Uterus (tissue), 4 donors: ENCODE results near the gene RAD51B. TPM values are rescaled to one million over a fixed set of nuclear protein-coding genes. Genes with fewer than 3 reads are reported as not detected.
"Not testable (repeated sequence)": the region's sequence is repeated elsewhere in the genome, so short reads cannot be mapped to it uniquely, and the experiment has no call there.

Experiments used
- DNase-seq, 2 donors: peaks; one replicate each; pipeline ENCODE4 v3.0.0-alpha.2; 2019 to 2020
- H3K27ac ChIP-seq, 2 donors: fragments of 200-600 bp; sonication (generic); 1 replicate in 1 of 2; 2 replicates in 1 of 2; pipeline ENCODE4 v1.5.1; 2016 to 2018
- H3K27me3 ChIP-seq, 2 donors: fragments of 200-600 bp; sonication (generic); one replicate each; pipeline ENCODE4 v1.5.1; 2018 to 2019; ENCODE audit warnings: control low read depth in 1 of 2
- H3K36me3 ChIP-seq, 2 donors: fragments of 200-600 bp; sonication (generic); one replicate each; pipeline ENCODE4 v1.5.1; 2019; ENCODE audit warnings: control low read depth in 1 of 2
- H3K4me1 ChIP-seq, 2 donors: fragments of 200-600 bp; sonication (generic); one replicate each; pipeline ENCODE4 v1.5.1; 2018 to 2019; ENCODE audit warnings: control low read depth in 1 of 2
- H3K4me3 ChIP-seq, 2 donors: fragments of 200-600 bp; sonication (generic); 1 replicate in 1 of 2; 2 replicates in 1 of 2; pipeline ENCODE4 v1.5.1; 2018 to 2019; ENCODE audit warnings: mild to moderate bottlenecking in 1 of 2
- H3K9me3 ChIP-seq, 2 donors: fragments of 200-600 bp; sonication (generic); one replicate each; pipeline ENCODE4 v1.5.1; 2019; ENCODE audit warnings: control low read depth in 1 of 2
- POLR2A ChIP-seq, 2 donors: fragments of 450-650 bp; IDR thresholded peaks; one replicate each; pipeline ENCODE4 v1.6.1; 2016; ENCODE audit warnings: antibody characterized with exemption in 2 of 2, mild to moderate bottlenecking in 1 of 2, moderate library complexity in 1 of 2
- intact Hi-C: fragments of 100-400 bp; cut with DNase I; formaldehyde crosslinking; loops from one replicate; pipeline ENCODE4 v1.15.1; 2023; ENCODE audit warnings: low total_unique reads
- total RNA-seq, 4 donors: library from RNA; depleted of rRNA in 3 of 4; stranded (reverse); fragments of >200 nt in 3 of 4; gene quantifications; one replicate each; pipeline versions ENCODE4 v1.1.0 to v1.2.4, GENCODE V29; 2014 to 2023
- TF ChIP-seq, protein P1 (sequence below), 4 experiments: fragments of 200-600 bp in 2 of 4; fragments of 450-650 bp in 2 of 4; sonication (generic) in 2 of 4; IDR thresholded peaks; one replicate each; pipeline ENCODE4 v1.5.1; 2016 to 2019; ENCODE audit warnings: antibody characterized with exemption in 4 of 4, mild to moderate bottlenecking in 2 of 4, moderate library complexity in 1 of 4
- donor health status: DM: yes; HTN: yes; CAD: no.

The RAD51B gene
- total RNA-seq, 4 donors from 2014 or later, result 29.5 to 100.0 (median 70.3) TPM

DNA sequence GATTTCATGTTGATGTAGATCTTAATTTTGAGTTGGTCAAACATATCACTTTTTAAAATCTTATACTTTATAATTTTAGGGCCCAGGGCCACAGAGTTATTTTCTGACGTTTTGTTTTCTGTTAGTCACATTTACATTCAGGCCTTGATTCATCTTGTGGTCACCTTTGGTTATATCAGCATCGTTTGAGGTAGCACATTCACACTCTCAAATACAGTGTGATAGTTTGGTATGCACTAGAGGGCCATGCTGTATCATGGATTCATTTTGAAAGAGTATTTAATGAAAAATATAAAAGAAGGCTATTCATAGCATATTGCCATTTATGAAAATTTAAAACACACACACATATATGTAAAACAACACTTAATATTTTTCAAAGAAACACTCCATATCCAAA, 274.6 kb downstream of the RAD51B start:
- TF ChIP-seq, protein P1, sequence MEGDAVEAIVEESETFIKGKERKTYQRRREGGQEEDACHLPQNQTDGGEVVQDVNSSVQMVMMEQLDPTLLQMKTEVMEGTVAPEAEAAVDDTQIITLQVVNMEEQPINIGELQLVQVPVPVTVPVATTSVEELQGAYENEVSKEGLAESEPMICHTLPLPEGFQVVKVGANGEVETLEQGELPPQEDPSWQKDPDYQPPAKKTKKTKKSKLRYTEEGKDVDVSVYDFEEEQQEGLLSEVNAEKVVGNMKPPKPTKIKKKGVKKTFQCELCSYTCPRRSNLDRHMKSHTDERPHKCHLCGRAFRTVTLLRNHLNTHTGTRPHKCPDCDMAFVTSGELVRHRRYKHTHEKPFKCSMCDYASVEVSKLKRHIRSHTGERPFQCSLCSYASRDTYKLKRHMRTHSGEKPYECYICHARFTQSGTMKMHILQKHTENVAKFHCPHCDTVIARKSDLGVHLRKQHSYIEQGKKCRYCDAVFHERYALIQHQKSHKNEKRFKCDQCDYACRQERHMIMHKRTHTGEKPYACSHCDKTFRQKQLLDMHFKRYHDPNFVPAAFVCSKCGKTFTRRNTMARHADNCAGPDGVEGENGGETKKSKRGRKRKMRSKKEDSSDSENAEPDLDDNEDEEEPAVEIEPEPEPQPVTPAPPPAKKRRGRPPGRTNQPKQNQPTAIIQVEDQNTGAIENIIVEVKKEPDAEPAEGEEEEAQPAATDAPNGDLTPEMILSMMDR (IDR thresholded peaks at IDR 0.05), result no peak
- TF ChIP-seq POLR2A (IDR thresholded peaks at IDR 0.05), result no peak
- H3K4me1 ChIP-seq, result no peaks in the 10 kb centered on the region
- DNase-seq, result no peak
- H3K9me3 ChIP-seq, result no peaks in the 10 kb centered on the region
- no peaks in the 10 kb centered on the region for H3K36me3 ChIP-seq
- H3K4me3 ChIP-seq, result no peak overlapping the region
- peak overlapping the region; percentile 70 to 83 for H3K27ac ChIP-seq
- H3K27me3 ChIP-seq, result no peaks in the 10 kb centered on the region
- intact Hi-C loops, result no loop called here

DNA sequence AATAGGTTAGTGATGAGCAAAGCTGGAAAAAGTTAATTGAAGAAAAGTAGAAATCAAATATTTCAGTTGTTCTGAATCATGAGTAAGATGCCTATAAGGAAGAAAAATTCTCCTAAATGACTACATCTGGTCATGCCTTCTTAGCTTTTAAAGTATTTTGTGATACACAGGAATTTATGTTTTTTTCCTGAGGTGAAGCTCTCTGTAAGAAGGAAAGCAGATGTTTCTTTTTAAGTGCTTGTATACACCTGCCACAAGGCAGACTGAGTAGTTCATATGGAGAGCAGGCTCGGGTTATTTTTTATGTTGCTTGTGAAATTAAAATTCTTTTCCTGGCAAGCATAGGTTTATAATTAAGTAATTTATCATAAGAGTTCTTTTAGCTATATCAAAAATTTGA, 275.2 kb downstream of the RAD51B start:
- peak overlapping the region; percentile 70 to 83 for H3K27ac ChIP-seq

DNA sequence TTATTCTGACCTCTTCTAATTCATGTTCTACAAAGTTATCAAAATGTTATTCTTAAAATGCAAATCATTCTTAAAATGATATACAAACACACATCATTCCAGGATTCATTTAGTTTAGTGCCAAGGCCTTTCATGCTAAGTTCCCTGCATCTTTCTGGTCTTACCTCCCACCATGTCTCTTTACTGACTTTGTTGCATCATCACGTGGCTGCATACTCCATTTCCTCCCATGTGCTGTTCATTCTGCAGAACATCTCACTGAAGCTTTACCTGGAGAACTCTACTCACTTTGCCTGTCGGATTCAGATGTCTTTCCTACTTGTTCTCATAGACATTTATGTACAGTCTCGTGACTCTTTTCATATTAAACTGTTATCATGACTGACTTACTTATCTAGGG, 278.1 kb downstream of the RAD51B start:
- Histone ChIP-seq H3K27me3 (no peaks in the 10 kb centered on the region), H3K4me3 (no peak overlapping the region), H3K9me3 (peaks cover 0 to 11% of the 10 kb centered on the region in 2 donors), H3K4me1 (no peaks in the 10 kb centered on the region), H3K27ac (peak overlapping the region; percentile 70 to 83), H3K36me3 (no peaks in the 10 kb centered on the region)
- no peak for DNase-seq
- intact Hi-C loops, result no loop called here
- TF ChIP-seq POLR2A (IDR thresholded peaks at IDR 0.05), result no peak
- TF ChIP-seq, protein P1 (IDR thresholded peaks at IDR 0.05), result no peak

More for the DNA sequence above, 275.2 kb downstream of the RAD51B start:
- intact Hi-C loops, result no loop called here
- no peaks in the 10 kb centered on the region for H3K27me3 ChIP-seq
- H3K4me3 ChIP-seq, result no peak overlapping the region
- DNase-seq, result no peak
- no peaks in the 10 kb centered on the region for H3K4me1 ChIP-seq
- H3K36me3 ChIP-seq, result no peaks in the 10 kb centered on the region
- TF ChIP-seq, protein P1 (IDR thresholded peaks at IDR 0.05), result no peak
- TF ChIP-seq POLR2A (IDR thresholded peaks at IDR 0.05), result no peak
- no peaks in the 10 kb centered on the region for H3K9me3 ChIP-seq

GRCh38 chr14:68098834-68099233, 279.3 kb downstream of the RAD51B start:
- no peak for DNase-seq
- Histone ChIP-seq H3K27me3 (no peaks in the 10 kb centered on the region), H3K9me3 (peaks cover 0 to 11% of the 10 kb centered on the region in 2 donors), H3K36me3 (no peaks in the 10 kb centered on the region), H3K27ac (peak overlapping the region; percentile 70 to 83), H3K4me3 (no peak overlapping the region), H3K4me1 (no peaks in the 10 kb centered on the region)
- TF ChIP-seq, protein P1 (IDR thresholded peaks at IDR 0.05), result no peak
- TF ChIP-seq POLR2A (IDR thresholded peaks at IDR 0.05), result no peak
- intact Hi-C loops, result no loop called here

GRCh38 chr14:68099495-68100045, 280.0 kb downstream of the RAD51B start:
- Histone ChIP-seq H3K4me3 (no peak overlapping the region), H3K27me3 (no peaks in the 10 kb centered on the region), H3K9me3 (peaks cover 0 to 11% of the 10 kb centered on the region in 2 donors), H3K4me1 (no peaks in the 10 kb centered on the region), H3K27ac (peak overlapping the region; percentile 70 to 83), H3K36me3 (no peaks in the 10 kb centered on the region)
- TF ChIP-seq, protein P1 (IDR thresholded peaks at IDR 0.05), result no peak
- TF ChIP-seq POLR2A (IDR thresholded peaks at IDR 0.05), result no peak
- peak; percentile 31 to 53 for DNase-seq
- intact Hi-C loops, result no loop called here

- intact Hi-C loops, H3K4me1 ChIP-seq: not testable (repeated sequence)
Measured at GRCh38 chr14:68101715-68102301, 282.2 kb downstream of the RAD51B start.

More at GRCh38 chr14:68101715-68102301, 282.2 kb downstream of the RAD51B start:
- H3K4me3 ChIP-seq, H3K27me3 ChIP-seq, H3K36me3 ChIP-seq, DNase-seq: not testable (repeated sequence)
- peaks cover 0 to 11% of the 10 kb centered on the region in 2 donors for H3K9me3 ChIP-seq
- H3K27ac ChIP-seq, result peak overlapping the region; percentile 70 to 83
